Putamen (tissue), 1 donor: ENCODE data around the gene CCDC141.

Experiments
- DNase-seq: peaks from one replicate; pipeline ENCODE4 v3.0.0-alpha.2; 2016; ENCODE audit warnings: low spot score

The CCDC141 gene

DNA sequence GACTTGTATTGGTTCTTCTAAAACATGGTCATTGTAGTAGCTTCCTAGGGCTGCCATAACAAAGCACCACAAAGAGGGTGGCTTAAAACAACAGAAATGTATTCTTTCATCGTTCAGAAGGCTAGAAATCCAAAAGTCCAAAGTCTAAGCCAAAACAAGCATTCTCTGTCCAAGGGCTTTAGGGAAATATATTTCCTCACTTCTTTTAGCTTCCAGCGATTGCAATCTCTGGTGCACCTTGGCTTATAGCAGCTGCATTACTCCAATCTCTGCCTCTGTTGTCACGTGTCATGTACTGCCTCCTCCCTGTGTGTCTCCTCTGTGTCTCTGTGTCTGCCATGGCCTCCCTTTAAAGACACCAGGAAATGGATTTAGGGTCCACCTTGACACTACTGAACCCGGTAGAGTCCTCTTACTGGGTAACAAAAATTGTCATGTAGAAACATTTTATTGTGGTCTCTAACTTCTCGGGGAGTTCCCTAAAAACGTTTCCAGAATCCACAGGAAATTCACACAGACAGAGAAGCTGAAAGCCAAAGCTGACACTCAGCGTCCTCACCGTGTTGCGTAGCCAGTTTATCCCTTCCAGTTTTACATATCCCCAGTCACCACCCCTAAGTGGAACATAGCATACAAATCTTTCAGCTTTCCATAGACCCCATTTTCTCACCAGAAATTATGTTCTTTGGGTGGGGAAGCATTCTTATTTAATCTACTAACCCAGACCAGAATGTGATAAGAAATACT is 222.0 kb downstream of the CCDC141 start:
- no peak for DNase-seq

DNA sequence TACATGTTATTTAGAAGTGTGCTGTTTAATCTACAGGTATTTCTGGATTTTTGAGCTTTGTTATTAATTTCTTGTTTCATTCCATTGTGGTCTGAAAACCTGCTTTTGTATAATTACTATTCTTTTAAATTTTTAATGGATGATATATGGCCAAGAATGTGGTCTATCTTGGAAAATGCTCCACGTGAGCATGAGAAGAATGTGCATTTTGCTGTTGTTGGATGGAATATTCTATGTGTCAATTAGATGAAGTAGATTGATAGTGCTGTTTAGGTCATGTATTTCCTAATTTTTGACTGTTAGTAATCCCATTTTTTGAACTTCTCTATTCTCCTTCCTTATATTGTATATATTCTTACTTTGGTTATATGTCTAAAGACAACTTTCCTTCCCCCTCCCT is 222.8 kb downstream of the CCDC141 start:
- no peak for DNase-seq

- DNase-seq, result no peak
Observed at GRCh38 chr2:178825183-178825582, 224.8 kb downstream of the CCDC141 start.

DNA sequence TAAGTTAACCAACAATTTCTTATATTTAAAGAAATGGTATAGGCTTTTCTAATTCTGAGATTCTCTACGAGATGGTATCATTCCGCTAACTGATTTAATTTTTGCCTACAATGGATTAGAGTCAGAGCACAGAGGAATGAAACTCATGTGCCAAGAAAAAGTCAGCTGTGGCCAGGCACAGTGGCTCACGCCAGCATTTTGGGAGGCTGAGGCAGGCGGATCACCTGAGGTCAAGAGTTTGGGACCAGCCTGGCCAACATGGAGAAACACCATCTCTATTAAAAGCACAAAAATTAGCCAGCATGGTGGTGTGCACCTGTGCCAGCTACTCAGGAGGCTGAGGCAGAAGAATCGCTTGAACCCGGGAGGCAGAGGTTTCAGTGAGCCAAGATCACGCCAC is 225.8 kb downstream of the CCDC141 start:
- no peak for DNase-seq

DNA sequence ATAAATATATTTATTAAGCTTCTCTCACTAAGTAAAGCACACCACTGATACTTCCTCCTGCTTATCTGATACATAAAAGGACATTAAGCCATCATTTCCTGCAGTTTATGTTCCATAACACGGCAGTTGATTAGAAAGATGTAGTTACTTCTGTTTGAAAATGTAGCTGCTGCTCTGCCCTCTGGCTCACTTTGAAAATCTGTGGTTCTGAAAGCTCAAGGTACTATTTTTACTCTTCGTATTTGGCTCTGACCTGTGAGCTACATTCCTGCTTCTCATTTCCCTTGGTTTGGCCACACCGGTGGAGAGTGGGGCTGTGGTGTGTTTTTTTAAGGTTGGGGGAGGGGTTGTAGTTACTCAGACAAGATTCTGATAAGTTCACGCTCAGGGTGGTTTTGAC is 229.9 kb downstream of the CCDC141 start:
- DNase-seq, result no peak

GRCh38 chr2:178819147-178819875 is 230.6 kb downstream of the CCDC141 start:
- DNase-seq, result no peak

DNA sequence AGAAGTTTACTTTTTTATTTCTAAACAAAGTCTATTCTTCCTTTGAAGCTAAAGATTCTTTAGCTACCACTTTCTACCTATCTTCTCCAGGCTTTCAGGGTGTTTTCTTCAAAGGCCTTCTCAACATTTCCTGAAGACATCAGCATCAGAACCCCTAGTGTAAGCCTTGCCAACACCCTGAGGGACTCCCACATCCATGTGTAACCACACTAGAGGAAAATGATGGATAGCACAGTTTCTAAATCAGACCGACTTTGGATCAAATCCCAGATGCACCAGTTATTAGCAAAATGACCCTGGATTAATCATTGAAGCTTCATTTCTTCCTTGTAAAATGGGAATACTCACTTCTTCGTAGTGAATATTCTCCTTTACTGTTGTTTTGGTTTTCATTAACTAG is 238.0 kb downstream of the CCDC141 start:
- DNase-seq, result no peak

DNA sequence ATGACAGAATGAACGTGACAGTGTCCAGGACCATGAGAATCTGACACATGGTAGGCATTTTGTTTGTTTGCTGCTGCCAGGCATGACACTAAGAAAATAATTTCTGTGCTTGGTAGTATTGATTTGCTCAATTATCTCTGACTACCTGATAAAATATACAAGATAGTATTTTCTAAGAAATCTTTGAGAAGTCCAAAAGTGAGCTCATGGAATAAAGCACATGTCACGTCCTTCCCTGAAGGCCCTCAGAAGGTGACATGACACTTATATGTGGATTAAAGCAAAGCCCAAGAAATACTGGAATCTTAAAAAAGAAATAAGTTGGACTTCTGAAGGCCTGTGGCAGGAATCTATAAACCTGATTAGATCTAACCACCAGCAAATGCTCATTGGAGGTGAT is 238.9 kb downstream of the CCDC141 start:
- DNase-seq, result no peak

GRCh38 chr2:178810422-178810821 is 239.5 kb downstream of the CCDC141 start:
- no peak for DNase-seq

GRCh38 chr2:178807227-178808008 is 242.5 kb downstream of the CCDC141 start, which contains the start of gene TTN:
Gene TTN (minus strand): TSS chr2:178807423. CDS start chr2:178804642, 2,781 bp downstream.
- DNase-seq, result no peak

DNA sequence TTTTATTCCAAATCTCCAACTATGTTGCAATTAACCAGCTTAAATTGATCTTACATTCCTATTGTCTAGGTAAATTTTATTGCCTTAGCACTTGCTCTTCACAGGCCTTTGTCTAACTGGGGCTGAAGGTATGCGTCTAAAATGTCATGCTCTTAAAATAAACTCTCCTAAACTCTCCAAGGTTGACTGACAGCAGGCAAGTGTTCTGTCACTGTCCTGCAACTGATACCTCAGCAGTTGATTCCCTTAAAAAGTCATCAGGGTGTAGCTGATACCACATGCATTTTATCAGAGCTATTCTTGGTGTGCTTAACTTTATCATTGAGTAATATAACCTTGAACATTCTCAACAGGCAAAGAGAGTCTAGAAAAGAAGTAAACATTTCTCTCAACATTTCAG is 243.4 kb downstream of the CCDC141 start:
- DNase-seq, result no peak

DNA sequence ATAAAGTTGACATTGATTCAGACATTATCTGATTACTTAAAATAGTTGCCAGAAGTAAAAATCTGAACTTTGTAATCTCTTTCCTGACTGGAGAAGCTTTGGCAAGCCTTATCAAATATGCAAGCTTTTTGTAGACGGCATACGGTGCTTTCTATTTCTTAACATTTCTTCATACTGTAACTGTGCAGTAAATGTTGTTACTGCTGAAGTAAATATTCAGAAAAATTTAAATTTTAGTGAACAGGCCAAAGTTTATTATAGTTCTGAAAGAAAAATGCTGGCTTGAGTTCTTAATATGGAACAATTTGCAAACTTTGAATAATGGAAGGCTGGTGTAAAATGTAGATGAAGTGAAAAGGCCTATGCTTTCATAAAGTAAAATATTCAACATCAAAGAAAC is 244.5 kb downstream of the CCDC141 start:
- DNase-seq, result no peak

- no peak for DNase-seq
Observed at GRCh38 chr2:178804791-178805190, 245.1 kb downstream of the CCDC141 start.

DNA sequence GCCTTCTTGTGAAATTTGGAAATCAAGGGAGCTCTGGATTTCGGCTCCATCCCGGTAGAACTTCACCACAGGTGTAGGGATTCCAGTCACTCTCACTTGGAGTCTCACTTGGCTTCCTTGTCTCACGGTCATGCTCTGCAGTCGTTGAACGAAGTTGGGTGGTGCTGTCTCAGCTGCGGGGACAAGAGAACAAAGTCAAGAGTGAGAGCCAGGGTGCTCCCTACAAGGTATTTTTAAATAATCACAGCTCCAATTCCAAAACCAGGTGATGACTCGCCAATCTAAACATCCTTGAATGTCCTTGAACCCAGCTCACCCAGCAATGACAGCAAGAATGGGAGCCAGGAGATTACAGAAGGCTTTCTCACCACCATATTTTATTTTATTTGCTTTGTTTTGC is 249.4 kb downstream of the CCDC141 start:
- DNase-seq, result no peak

DNA sequence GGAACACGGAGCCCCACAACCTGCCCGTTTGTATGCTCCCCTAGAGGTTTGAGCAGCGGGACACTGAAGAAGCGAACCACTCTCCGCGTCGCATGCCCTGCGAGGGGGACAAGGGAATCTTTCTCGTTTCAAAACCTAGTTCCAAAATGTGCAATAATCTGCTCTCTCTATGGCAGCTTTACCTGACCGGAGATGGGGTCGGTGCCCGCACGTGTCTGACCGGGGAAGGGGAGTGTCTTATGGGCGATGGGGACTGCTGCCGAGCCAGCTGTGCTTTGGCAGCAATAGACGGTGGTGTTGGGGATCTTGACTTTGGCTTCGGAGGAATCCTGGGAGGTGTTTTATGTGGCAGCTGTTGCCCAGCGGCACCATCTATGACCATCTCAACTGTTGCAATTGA is 250.6 kb downstream of the CCDC141 start:
- DNase-seq, result no peak

- DNase-seq, result peak; percentile 18
Observed at GRCh38 chr2:178796079-178796677, 253.8 kb downstream of the CCDC141 start.

DNA sequence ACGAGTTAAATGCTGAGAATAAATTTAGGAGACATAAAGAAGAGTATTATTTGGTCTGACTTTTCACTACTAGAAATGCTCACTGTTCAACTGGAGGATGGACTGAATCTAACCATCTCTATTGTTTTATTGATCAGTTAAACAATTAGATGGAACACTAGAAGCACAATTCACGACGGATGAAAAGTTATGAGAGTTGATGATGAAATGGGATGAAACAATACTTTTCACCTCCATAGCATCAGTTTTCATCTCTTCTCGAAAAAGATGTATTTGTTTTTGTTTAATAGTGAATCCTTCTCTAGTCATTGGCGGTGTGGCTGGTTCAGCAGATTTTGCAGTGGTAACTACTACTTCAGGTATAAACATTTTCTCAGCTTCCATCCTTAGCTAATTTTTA is 262.0 kb downstream of the CCDC141 start:
- no peak for DNase-seq

DNA sequence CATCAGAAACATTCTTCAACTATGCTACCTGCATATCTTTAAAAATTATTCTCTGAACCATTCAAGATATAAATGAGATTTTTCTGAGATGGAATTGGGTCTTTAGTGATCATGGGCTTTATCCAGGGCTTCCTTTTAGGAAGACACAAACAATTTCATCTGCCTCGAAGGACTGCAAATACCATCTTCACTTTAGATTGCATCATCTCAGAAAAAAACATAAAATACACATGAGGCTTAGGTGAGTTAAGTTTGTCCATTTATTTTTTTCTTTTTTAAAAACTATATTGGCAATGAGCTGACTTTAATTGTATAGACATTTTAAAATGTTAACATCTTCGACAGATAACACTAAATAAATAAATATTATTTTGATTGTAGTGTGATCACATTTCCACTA is 262.8 kb downstream of the CCDC141 start:
- DNase-seq, result no peak

- no peak for DNase-seq
Observed at GRCh38 chr2:178783889-178784288, 266.0 kb downstream of the CCDC141 start.

DNA sequence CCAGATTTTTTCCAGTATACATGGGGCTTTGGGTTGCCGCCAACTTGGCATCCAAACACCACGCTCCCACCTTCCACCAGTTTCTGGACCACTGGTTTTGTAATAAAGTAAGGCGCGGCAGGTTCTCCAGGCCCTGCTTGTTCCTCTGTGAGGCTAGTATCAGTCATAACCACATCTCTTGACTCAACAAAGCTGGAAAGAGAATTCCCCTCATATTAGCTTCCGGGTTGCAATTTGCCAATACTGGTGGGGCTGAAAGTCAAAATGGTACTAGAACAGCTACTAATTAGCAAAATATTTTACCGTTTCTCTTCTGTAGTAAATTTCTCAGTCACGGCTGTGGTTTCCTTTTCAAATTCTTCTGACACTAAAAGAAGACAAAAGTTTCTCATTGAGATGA is 267.7 kb downstream of the CCDC141 start:
- no peak for DNase-seq
